GM21360 (cell line): ENCODE results near the gene EHD1.

Source experiments
- ATAC-seq: cut with Tn5 transposase; IDR thresholded peaks from one replicate; pipeline ENCODE4 v1.9.1; 2021; ENCODE audit warnings: mild to moderate bottlenecking, moderate library complexity; ENCODE audit not compliant: unreplicated experiment

The EHD1 gene

GRCh38 chr11:64891880-64892279 lies 13.5 kb upstream of the EHD1 start:
- no peak for ATAC-seq

- no peak for ATAC-seq
Observed at GRCh38 chr11:64891215-64891848, 12.9 kb upstream of the EHD1 start.

GRCh38 chr11:64890522-64890939 lies 12.1 kb upstream of the EHD1 start:
- no peak for ATAC-seq

GRCh38 chr11:64888729-64889511 lies 10.5 kb upstream of the EHD1 start:
- no peak for ATAC-seq

- no peak for ATAC-seq
Observed at GRCh38 chr11:64888406-64888728, 9.9 kb upstream of the EHD1 start.

- ATAC-seq, result peak; percentile 71
Observed at GRCh38 chr11:64887757-64888405, 9.5 kb upstream of the EHD1 start.

- no peak for ATAC-seq
Observed at GRCh38 chr11:64887234-64887756, 8.9 kb upstream of the EHD1 start.

- ATAC-seq, result no peak
Observed at GRCh38 chr11:64885367-64886286, 7.2 kb upstream of the EHD1 start.

GRCh38 chr11:64884019-64884418 lies 5.6 kb upstream of the EHD1 start:
- no peak for ATAC-seq

GRCh38 chr11:64883575-64883974 lies 5.2 kb upstream of the EHD1 start:
- no peak for ATAC-seq

- no peak for ATAC-seq
Observed at GRCh38 chr11:64882243-64882642, 3.8 kb upstream of the EHD1 start.

GRCh38 chr11:64881476-64881875 lies 3.1 kb upstream of the EHD1 start:
- ATAC-seq, result no peak

- ATAC-seq, result no peak
Observed at GRCh38 chr11:64880240-64881001, 2.0 kb upstream of the EHD1 start.

GRCh38 chr11:64879244-64879900 lies 951 bp upstream of the EHD1 start:
- no peak for ATAC-seq

GRCh38 chr11:64878223-64878493 lies 263 bp downstream of the EHD1 start:
- ATAC-seq, result no peak

GRCh38 chr11:64877390-64878222 lies 815 bp downstream of the EHD1 start:
- ATAC-seq, result no peak

- no peak for ATAC-seq
Observed at GRCh38 chr11:64876835-64877341, 1.5 kb downstream of the EHD1 start.

- ATAC-seq, result no peak
Observed at GRCh38 chr11:64876229-64876750, 2.1 kb downstream of the EHD1 start.
